ENCODE measurements around the gene ADGRL1.

ADGRL1 gene

DNA sequence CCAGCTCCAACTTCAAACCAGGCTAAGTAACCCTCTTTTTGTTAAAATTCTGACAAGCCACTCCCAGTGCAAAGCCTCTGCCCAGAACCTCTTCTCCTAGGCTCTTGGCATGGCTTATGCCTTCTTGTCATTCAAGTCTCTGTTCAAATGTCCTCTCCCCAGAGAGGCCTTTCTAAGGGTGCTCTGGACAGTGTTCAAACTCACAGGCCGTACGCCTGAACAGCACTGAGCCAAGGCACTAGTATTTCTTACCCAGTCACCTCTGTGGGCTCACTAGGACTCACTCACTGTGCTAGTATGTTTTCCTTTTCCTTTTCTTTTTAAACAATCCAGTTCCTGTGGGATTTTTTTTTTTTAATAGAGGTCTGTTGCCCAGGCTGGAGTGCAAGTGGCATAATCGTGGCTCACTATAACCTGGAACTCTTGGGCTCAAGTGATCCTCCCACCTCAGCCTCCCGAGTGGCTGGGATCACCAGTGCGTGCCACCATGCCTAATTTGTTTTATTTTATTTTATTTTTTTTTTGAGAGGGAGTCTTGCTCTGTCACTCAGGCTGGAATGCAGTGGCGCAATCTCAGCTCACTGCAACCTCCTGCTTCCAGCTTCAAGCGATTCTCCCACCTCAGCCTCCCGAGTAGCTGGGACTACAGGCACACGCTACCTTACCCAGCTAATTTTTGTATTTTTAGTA lies 67.2 kb downstream of the ADGRL1 start:
- DNase-seq (ENCODE audit: low spot score): no peak

DNA sequence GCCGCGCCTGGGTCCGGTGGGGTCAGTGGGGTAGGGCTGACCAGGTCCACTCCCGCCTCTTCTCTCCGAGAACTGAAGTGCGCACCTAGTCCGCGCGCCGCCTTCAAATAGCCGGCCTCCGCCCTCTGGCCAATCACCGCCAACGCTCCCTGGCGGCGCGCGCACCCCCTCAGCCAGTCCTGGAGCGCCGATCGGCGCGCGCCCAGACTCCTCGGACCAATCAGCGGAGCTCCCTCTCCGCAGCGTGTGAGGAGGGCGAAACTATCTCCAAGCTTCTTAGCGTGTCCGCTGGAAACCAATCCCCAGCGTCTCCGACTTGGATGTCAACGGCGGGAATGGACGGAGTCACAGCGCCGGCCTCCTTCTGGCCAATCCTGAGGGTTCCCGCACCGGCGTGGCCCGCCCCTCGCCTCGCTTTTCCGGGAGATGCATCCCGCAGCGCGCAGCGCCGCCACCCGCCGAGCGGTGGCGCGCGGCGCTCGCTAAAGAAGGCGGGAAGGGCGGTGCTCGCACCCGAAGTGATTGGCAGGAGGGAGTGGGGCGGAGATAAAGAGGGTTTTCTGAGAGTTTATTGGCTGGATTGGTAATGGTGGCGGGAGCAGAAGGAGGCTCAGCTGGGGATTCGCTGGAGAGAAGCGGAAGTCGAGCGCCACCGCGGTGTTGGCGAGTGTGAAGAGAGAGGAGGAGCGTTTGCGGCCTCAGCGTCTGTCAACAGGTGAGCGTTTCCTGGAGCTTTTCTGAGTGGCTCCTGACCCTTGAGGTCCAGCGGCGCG lies 69.3 kb downstream of the ADGRL1 start, which contains the start of gene ASF1B:
TSS of gene ASF1B (minus strand) at position 81 of the 773 bp plus-strand sequence. CDS start 133 bp downstream, outside the sequence.
- peak; percentile 97 for DNase-seq (ENCODE audit: low spot score)

DNA sequence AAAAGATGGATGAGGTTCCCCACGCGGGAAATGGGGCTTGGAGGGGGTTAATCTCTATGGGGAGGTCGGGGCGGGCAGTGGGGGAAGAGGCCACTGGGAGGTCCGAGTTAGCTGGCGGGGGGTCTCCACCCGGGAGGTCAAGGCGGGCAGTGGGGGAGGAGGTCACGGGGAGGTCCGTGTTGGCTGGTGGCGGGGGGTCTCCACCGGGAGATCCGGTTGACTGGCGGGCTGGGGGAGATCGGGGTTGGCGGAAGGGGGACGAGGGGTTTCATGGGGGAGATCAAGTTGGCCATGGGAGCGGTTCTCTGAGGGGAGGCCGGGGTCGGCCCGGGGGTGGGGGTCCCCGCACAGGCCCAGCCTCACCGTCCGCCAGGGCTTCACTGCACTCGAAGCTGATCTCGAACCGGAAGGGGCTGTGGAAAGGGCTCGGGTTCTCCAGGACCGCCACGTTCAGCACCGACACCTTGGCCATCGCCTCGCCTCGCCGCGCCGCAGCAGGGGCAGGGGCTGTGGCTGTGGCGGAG lies 69.9 kb downstream of the ADGRL1 start:
- DNase-seq (ENCODE audit: low spot score): no peak

DNA sequence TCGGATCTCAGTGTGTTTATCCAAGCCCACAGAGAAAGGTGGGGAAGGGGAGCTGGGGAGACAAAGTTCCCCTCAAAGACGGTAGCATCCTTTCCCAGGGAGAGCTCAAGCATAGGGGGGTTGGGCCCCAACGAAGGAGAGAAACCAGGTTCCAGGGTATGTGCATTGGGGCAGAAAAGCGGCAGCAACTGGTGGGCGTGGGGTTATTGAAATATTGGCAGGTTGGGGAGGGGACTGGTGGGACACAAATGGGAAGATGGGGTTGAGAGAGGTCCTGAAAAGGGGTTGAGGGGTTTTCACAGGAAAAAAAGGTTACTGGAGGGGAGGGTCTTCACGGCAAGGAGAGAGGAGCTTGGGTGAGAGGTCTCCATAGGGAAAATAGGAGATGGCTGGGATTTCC lies 70.6 kb downstream of the ADGRL1 start:
- no peak for DNase-seq (ENCODE audit: low spot score)

DNA sequence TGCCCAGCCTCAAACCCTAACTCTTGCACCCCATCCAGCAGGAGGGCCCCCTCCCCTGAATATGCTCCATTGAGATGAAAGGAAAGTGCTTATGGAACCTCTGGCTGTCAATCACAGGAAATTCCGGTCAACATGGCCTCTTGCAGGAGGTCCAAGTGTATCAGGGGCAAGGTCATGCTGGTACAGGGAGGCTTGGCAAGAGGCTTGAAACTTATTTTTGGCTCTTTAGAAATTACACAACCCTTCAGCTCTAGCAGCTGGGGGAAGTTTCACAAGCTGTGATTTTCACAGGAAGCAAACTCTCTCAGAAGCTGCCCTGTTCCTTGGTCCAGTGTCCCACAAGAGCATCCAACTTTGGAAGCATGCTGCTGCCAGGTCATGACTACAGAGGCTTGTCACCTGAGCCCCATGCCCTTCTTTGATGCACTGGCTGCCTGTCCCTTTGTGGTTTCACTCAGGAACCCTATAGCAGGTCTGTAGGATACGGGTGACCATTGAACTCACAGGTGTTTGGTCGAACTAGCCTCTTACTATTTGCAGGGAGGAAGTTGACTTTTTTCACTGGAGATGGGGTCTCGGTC lies 78.0 kb downstream of the ADGRL1 start:
- no peak for DNase-seq (ENCODE audit: low spot score)

DNA sequence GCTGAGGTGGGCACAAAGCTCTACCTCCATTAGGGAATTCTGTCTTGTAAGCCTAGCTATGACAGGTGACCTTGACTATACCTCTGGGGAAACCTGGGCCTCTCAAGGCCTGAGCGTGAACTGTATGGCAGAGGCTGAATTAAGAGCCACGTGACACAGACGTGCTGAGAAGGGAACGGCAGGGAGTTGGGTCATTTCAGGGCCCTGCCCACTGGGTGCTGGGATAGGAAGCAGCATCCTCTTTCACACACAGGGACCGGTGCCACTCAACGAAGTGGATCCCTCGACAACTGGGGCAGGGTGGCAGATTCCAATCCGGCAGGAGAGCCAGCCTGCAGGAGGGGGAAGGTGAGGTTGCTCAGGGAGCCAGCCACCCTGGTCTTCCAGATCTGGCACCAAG lies 78.8 kb downstream of the ADGRL1 start:
- no peak for DNase-seq (ENCODE audit: low spot score)

DNA sequence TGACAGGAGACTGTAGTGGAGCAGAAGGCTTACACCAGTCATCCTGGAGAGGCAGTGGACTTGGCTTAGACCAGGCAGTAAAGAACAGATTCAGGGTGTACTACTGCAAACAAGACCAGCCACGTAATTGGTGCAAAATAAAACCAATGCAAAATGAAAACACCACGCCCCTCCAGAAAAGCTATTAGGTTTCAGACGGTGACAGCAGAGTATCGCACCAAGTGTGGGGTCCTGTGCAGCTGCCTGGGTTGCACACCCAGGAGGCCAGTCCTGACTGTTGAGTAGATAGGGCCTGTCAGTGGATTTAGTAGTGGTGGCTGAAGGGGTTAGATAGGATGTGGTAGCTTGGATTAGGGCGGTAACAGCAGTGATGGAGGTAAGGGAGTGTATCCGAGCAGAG lies 83.0 kb downstream of the ADGRL1 start:
- DNase-seq (ENCODE audit: low spot score): no peak

DNA sequence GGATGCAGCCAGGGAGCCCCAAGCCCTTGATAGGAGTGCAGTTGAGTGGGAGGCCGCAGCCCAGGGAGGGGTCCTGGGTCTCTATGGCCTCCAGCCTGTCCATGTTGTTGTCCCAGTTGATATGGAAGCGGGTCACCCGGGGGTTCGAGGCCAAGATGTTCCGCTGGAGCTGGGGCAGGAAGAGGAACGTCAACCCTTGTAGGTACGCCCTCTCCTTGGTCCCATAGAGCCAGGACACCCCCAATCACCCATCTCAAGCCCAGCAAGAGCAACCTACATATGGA lies 85.5 kb downstream of the ADGRL1 start:
- no peak for DNase-seq (ENCODE audit: low spot score)

DNA sequence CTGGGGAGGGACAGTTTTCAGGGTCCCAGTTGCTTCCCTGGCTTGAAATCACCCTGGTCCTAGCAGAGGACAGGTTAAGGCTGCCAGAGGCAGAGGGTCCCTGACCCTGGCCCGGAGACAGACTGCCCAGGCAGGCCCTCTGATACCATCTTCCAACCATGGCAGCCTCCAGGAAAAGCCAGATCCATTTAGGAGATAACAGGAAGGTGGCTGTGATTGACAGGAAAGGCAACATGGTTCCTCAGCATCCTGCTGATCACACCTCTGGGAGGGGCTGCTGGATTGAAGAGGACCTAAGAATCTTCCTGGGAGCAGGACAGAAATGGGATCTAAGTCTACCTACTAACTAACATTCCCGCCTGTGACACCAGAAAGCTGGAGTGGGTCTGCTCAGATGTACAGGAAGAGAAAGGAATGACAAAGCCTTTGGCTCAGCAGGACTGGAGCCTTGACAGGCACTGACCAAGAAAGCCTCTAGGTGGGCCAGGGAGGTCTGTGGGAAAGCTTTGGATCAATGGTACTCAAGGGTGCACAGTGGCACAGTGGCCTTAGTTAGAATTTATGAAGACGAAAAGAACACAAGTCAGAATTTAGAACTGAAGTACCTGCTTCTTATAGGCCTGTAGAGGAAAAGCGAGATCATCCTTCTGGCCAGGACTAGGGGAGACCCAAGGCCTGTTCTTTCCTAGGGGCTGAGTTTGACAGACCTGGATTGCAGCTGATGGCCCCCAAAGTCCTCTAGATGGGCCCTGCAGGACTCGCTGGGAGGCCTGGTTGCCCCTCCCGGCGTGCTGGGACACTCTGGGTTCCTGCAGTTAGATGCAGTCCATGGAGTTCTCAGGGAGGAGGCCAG lies 86.1 kb downstream of the ADGRL1 start:
- no peak for DNase-seq (ENCODE audit: low spot score)

DNA sequence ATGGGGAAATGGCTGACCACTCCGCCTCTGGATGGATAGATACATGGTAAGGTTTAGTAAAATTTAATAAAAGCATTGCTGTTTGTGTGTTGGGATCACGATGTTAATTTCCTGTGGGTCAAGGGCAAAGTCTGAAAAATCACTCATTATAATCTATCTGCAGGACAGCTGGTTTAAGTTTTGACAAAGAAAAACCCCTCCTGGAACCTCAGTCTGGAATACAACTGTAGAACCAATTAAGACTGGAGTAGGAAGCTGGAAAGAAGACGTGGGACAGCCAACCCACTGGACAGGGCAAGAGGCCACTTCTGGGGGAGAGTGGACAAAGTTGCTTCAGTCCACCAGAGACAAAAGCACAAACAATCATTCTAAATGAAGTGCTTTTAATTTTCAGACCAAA lies 86.8 kb downstream of the ADGRL1 start:
- DNase-seq (ENCODE audit: low spot score): no peak

DNA sequence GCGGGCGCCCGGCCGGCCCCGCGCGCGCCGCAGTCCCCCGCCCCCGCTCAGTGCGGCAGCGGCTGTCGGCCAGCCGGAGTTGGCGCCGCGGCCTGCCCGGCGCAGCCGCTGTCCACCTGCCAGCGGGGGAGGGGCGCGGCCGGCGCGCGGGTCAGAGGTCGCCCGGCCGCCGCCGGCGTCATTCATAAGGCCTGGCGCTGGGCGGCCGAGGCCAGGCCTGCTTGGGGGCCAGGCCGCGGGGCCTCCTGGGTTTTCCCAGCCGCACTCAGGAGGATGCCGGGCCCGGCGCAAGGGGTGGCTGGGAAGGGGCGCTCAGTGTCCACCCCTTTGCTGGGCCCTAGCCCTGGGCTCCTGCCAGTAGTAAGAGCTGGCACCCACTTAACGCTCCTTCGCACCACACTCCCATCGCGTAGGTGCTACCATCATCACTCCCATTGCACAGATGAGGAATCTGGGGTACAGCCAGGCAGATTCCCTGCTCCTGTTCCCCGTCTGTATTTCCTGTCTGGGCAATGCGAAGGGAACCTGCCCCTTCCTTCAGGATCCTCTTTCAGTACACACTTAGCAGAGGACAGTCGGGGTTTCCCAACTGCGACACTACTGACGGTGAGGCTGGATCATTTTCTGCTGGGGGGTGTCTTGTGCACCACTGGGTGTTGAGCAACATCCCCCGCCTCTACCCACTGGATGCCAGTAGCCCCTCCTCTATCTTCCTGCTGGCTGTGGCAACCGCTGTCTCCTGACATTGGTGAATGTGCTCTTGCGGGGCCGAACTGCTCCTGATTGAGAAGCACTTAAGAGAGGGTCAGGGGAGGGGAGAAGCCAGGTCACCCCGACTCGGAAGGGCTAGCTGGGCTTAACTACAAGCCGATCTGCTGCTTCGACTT lies 87.6 kb downstream of the ADGRL1 start:
- no peak for DNase-seq (ENCODE audit: low spot score)

DNA sequence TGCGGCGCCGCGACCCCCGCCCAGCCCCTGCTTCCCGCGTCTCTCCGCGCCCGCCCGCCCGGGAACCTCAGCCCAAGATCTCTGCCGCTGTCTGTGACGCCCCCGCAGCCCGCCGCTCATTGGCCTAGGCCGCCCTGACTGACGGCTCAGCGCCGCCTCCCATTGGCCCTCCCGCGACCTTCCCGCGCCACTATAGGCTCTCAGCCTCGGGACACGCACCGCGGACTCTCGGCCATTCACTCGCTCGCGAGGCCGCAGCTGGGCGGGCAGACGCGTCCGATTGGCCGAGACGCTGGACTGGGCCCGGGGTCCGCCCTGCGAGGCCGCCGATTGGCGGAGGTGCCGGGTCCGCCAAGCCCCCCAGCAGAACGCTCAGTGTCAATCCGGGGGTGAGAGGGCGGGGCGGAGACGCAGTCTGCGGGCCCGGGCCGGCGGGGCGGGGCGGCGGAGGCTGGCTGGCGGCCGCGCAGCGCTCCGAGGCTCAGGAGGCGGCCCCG lies 88.3 kb downstream of the ADGRL1 start, which contains the start of gene PRKACA:
TSS of gene PRKACA (minus strand) at position 95 of the 497 bp plus-strand sequence. CDS start 215 bp downstream, outside the sequence.
- DNase-seq (ENCODE audit: low spot score): peak; percentile 98

DNA sequence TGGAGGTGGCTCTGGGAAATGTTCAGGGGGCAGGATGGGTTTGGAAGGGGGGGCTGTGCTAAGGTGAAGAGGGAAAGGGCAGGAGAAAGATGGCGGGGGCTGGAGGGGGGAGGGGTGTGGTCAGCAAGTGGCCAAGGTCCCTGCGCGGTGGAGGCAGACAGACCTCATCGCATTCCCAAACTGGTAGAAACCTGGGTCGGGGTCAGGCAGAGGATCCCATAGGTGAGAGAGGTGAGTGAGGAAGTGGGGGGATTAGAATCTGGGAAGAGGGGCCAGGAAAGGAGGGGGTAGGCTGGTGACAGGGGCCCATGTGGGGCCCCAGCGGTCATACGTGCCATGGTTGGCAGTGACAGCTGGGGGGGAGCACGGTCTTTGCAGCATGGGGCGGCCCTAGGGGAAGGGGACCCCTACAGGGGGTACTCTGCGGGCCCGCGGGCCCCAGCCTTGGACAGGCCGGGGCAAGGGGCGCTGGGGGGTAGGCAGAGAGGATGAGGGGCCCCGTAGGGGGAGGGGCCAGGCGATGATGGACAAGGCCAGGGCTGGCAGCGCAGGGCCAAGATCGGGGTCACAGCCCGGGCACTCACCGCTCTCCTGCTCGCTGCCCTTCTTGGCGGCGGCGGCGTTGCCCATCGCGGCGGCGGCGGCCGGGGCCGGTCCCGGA lies 88.9 kb downstream of the ADGRL1 start:
- DNase-seq (ENCODE audit: low spot score): no peak

DNA sequence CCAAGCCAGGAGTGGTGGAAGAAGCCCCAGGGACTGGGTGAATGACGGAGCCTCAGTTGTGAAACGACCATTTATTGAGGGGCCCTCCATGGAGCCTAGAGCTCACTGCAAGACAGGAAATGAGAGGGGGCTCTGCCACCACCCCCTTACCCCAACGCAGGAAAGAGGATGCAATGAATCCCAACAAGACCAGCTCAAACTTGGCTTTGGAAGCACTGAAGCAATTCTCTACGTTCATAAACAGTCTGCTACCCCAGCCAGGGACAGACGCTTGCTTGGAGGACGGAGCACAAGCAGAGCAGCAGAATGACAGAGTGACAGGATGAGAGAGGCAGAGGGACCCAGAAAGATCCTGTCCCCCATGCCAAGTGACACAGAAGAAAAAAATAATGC lies 89.4 kb downstream of the ADGRL1 start:
- no peak for DNase-seq (ENCODE audit: low spot score)

DNA sequence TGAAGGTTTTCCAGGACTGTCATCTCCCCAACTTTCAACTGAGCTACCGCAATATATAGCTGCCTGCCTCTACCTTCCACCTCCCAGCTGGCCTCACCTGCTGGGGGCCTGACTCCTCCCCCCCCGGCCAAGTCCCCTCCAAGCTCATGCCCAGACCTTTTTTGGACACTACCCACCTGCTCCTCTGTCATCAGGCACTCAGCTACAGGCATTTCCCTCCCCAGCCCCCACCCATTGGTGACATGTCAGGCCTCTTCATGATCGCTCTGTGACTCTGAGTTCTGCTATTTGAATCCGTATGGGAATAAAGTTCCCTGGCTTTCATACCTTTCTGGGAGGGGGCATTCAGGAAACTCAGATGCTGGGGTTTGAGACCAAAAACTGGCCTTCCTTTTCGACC lies 90.2 kb downstream of the ADGRL1 start:
- DNase-seq (ENCODE audit: low spot score): no peak

DNA sequence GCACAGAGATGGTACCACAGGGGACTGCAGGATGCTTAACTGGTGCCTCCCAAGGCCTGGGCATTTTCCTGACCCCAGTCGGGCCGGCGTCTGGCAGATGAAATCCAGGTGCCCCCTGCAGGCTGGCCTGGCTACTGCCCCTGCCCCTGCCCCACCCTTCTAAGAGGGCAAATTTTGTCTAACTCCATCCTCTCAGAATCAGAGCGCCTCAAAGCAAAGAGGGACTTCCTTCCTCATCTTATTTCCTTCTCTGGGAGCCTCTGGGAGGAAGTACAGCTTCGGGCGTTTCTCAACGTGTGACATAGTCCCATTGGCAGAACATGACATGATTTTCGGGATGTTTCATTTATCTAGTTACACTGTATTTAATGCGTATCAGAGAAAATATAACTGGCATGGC lies 91.1 kb downstream of the ADGRL1 start:
- peak; percentile 59 for DNase-seq (ENCODE audit: low spot score)

DNA sequence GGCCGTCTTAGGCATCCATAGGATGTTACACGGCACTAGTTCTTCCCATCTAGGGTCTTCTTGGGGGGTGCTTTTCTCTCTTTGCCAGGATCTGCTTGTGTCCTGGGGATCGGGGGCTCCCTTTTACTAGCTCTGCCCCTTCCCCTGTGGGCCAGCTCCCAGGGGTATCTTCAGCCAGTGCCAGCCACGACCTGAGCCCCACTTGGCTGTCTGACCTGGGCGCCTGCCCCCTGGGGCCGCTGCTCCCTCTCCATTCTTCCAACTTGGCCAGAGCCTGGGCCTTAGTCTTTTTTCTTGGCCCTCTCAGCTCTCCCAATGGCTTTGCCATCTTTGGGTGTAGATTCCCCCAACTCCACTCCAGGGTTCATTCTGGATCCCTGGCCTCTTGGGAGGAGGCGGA lies 91.5 kb downstream of the ADGRL1 start:
- no peak for DNase-seq (ENCODE audit: low spot score)

DNA sequence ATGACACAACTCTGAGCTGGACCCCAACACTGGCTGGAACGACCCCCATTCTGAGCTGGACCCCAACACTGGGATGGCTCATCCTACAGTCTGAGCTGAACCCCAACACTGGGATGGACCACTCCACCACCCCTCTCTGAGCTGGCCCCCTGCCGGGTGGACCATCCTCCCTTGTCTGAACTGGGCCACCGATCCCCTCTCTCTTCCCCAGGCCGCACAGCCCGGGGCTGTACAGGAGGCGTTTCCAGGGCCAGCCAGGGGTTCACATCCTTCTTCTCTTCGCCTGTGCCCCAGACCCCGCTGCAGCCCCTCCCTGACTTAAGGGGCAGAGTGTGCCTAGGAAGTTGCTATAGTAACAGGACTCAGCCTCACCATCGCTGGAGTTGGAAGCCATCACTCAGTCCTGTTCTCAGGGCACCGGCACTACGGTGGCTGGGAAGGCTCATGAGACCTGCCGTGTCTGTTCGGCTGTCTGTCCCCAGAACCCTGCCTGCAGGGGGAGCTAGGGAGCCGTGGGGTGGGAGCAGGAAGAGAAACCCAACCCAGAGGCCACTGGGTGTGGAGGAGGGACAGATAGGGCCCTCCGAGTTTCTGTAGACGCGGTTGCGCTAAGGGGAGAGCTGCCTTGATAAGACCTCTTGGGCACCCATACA lies 92.1 kb downstream of the ADGRL1 start:
- DNase-seq (ENCODE audit: low spot score): no peak

DNA sequence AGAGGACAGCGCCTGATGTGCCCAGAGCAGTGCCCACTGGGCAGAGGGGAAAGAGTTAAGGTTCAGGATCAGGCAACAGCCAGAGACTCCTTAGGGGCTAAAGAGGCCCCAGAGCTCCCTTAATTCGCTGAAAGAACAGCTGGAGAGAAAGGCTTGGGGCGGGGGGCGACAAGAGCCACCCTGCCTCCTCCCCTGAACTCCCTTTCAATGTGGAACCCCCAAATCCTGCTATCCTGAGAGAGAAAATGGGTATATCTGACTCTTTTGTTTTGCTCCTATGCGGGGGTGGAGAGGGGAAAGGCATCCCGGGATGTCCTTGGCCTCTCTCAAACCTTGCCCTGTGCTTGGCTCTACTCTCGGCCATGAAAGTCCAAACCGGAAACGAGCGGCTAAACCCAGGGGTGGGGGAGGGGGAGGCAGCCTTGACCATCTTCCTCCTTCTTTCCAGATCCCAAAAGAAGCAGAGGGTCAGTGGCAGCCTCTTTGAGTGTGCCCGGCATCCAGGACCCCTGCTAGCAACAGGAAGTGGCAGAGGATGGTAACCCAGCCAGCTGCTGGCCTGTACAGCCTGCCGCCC lies 93.1 kb downstream of the ADGRL1 start:
- no peak for DNase-seq (ENCODE audit: low spot score)

Data from HuH-7 (cell line).